Liver (tissue), 3 donors: ENCODE measurements around the gene NBAS.

Experiments used
- ATF3 ChIP-seq: IDR thresholded peaks from 2 replicates; pipeline ENCODE4 v1.6.1; 2016; ENCODE audit warnings: antibody characterized with exemption
- CTCF ChIP-seq: fragments of 150-350 bp; IDR thresholded peaks from 2 replicates; pipeline ENCODE4 v1.5.1; 2017; ENCODE audit warnings: improper control_type of control experiment, low read depth, low read length; ENCODE audit not compliant: missing input control
- EGR1 ChIP-seq, 2 donors: IDR thresholded peaks; 2 replicates each; pipeline ENCODE4 v1.6.1; 2016 to 2018; ENCODE audit warnings: antibody characterized with exemption in 2 of 2, low read depth in 2 of 2
- FOXA1 ChIP-seq: IDR thresholded peaks from 2 replicates; pipeline ENCODE4 v1.6.1; 2016; ENCODE audit warnings: antibody characterized with exemption
- GABPA ChIP-seq, 2 donors: IDR thresholded peaks in 1 of 2; conservative IDR thresholded peaks in 1 of 2; 2 replicates each; pipeline ENCODE4 v1.6.1; 2016; ENCODE audit warnings: antibody characterized with exemption in 2 of 2, mild to moderate bottlenecking in 1 of 2, moderate library complexity in 1 of 2
- HNF4A ChIP-seq, 2 donors: conservative IDR thresholded peaks; 2 replicates each; pipeline ENCODE4 v1.6.1; 2016; ENCODE audit warnings: antibody characterized with exemption in 2 of 2, mild to moderate bottlenecking in 2 of 2
- JUND ChIP-seq, 2 donors: IDR thresholded peaks; 2 replicates each; pipeline ENCODE4 v1.6.1; 2016; ENCODE audit warnings: antibody characterized with exemption in 2 of 2
- MAX ChIP-seq: IDR thresholded peaks from 2 replicates; pipeline ENCODE4 v1.6.1; 2016; ENCODE audit warnings: antibody characterized with exemption
- RAD21 ChIP-seq, 2 donors: IDR thresholded peaks; 2 replicates each; pipeline ENCODE4 v1.6.1; 2016; ENCODE audit warnings: antibody characterized with exemption in 2 of 2, mild to moderate bottlenecking in 2 of 2
- TAF1 ChIP-seq: conservative IDR thresholded peaks from 2 replicates; pipeline ENCODE4 v1.6.1; 2016; ENCODE audit warnings: antibody characterized with exemption, mild to moderate bottlenecking
- YY1 ChIP-seq: IDR thresholded peaks from 2 replicates; pipeline ENCODE4 v1.6.1; 2016; ENCODE audit warnings: antibody characterized with exemption, mild to moderate bottlenecking
- donor health status: healthy.
- donor health status: healthy.

GRCh38 chr2:15559379-15560139 lies 1.6 kb downstream of the NBAS start:
- no peak for TF ChIP-seq ATF3
- no peak for TF ChIP-seq JUND (IDR thresholded peaks at IDR 0.05)
- no peak for TF ChIP-seq CTCF
- TF ChIP-seq TAF1 = no peak
- TF ChIP-seq YY1 = no peak
- no peak for TF ChIP-seq HNF4A (conservative IDR thresholded peaks at IDR 0.05)
- TF ChIP-seq GABPA (IDR thresholded peaks at IDR 0.05 in 1 of 2, conservative IDR thresholded peaks at IDR 0.05 in 1 of 2) = no peak
- no peak for TF ChIP-seq RAD21 (IDR thresholded peaks at IDR 0.05)
- no peak for TF ChIP-seq MAX
- no peak for TF ChIP-seq FOXA1
- TF ChIP-seq EGR1 (IDR thresholded peaks at IDR 0.05; ENCODE audit: low read depth in 2 of 2) = no peak
